SK-N-MC (cell line): ENCODE data around the gene PPARG.

Source experiments
- EZH2 ChIP-seq: fragments of 200-600 bp; sonication (generic); IDR thresholded peaks from one replicate; pipeline ENCODE4 v1.6.1; 2017; ENCODE audit warnings: antibody characterized with exemption
- FOXP2 ChIP-seq: optimal IDR thresholded peaks from 2 replicates; pipeline ENCODE3; 2011; ENCODE audit warnings: mild to moderate bottlenecking, moderate library complexity; ENCODE audit not compliant: insufficient read depth; ENCODE audit errors: extremely low read length, control extremely low read depth
- POLR2AphosphoS5 ChIP-seq: IDR thresholded peaks from 2 replicates; pipeline ENCODE4 v1.6.1; 2012; ENCODE audit warnings: mild to moderate bottlenecking, low read depth, low read length, borderline replicate concordance

- no peak for TF ChIP-seq EZH2
- no peak for TF ChIP-seq POLR2AphosphoS5
- TF ChIP-seq FOXP2 = no peak
Measured at GRCh38 chr3:12476238-12476897, 187.5 kb downstream of the PPARG start.
